Muscle of arm (tissue), 12 donors: ENCODE measurements around the gene ITGA5. TPM values are rescaled to one million over a fixed set of nuclear protein-coding genes. Genes with fewer than 3 reads are reported as not detected.

Source experiments
- DNase-seq: peaks from one replicate; pipeline ENCODE4 v3.0.0-alpha.2; 2013
- polyA plus RNA-seq, 12 donors: library from polyadenylated mRNA; unstranded; fragments of 120-200 nt; gene quantifications; one replicate each; pipeline ENCODE4 v1.2.1, GENCODE V29; 2013; ENCODE audit not compliant: insufficient read length in 12 of 12

The ITGA5 gene
- polyA plus RNA-seq, 12 donors, result 94.6 to 117 (median 107) TPM; not detected in 1

- no peak for DNase-seq
These were observed 46.8 kb downstream of the ITGA5 start for GRCh38 chr12:54372113-54372806.

DNA sequence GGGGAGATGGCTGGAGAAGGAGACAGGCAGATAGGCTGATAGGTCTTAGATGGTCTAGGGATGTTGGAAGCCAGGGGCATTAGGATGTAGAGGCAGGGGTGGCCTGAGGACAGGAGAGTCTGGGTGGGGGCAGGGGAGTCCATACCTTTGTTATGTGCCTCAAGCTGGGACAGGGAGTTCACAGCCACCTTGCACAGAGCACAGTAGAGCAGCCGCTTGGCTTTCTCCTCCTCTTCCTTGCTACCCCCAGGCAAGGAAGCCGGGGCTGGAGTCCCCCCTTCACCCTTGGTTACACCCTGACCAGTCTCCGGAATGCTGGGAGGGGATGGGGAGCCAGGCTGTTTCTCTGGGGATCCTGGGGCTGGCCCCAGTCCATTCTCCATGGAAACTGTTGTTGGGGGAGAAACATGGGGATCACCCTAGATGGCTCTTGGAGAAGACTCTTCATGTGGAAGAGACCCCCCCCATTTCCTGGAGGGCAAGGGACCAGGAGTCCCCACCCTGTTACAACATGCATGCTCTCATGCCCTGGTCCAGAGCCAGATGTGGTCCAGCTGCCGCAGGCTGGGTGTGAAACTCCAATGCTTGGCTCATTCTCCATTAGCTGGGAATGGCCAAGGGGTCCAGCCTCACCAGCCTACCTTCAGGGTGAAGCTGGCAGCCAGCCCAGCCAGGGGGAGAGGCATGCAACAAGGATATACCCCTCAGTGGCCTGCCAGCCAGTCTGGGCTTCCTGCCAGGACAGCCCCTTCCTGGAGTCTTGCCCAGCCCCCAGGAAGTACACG lies 47.5 kb downstream of the ITGA5 start:
- no peak for DNase-seq

DNA sequence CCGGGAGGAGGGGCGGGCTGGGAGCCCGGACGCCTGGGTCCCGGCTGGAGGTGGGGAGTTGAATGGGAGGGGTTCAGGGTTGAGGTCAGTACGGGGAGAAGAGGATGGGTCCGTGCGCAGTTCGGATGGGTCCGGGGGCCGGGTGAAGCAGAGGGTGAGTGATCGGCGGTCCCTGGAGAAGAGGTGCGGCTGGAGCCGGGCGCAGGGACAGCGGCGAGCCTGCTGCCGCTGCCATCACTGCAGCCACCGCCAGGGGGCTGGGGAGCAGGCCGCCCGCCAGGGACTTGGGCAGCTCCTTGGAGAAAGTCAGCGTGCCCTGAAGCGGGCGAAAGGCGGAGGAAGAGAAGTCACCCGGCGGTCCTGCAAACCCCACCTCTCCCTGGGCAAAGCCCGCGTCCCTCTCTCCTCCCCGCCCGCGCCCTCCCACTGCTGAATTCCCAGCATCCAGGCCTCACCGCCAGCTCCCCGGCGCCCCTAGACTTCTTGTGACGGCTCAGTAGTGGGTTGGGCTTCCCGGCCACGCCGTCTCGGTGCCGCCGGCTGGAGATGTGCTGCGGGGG lies 48.8 kb downstream of the ITGA5 start:
- peak; percentile 80 for DNase-seq

- no peak for DNase-seq
These were observed 49.4 kb downstream of the ITGA5 start for GRCh38 chr12:54369597-54370131.

DNA sequence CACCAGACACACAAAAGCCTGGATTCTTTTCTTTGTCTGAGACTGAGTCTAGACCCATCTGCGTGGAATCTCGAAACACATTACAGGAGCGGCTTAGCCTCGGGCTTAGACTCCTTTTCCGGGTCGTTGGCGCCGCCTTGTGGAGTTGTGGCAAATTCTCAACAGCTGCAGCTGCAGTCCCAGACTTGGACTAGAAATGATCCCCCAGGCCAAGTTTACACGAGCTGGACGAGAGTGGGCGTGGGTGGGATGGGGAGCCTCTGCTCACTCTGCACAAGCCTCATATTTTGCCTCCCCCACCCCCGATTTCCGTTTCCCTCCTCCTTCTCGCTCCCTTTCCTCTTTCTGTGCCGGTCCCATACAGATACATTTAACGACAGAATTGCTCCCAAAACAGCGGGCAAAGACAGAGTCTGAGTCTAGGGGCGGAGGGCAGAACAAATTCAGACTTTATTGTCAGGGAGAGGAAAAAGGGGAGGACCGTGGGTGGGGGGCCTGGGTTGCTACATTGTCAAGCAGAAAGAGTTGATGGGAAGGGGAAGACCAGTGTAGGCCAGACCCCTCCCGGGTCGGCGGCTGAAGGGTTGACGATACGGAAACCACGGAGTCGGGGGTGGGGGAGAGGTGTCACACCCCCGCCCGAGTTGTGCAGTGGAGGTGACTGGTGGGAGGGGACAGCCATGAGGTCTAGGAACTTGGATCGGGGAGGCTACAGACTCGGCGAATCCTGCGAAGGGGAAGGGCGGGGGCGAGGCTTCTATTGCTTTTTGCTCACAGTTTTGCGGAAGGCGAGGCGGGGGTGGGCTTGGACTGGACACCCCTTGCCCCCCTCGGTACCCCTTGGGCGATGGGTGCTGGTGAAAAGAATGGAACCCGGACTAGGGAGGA lies 50.1 kb downstream of the ITGA5 start:
- DNase-seq, result peak; percentile 97

DNA sequence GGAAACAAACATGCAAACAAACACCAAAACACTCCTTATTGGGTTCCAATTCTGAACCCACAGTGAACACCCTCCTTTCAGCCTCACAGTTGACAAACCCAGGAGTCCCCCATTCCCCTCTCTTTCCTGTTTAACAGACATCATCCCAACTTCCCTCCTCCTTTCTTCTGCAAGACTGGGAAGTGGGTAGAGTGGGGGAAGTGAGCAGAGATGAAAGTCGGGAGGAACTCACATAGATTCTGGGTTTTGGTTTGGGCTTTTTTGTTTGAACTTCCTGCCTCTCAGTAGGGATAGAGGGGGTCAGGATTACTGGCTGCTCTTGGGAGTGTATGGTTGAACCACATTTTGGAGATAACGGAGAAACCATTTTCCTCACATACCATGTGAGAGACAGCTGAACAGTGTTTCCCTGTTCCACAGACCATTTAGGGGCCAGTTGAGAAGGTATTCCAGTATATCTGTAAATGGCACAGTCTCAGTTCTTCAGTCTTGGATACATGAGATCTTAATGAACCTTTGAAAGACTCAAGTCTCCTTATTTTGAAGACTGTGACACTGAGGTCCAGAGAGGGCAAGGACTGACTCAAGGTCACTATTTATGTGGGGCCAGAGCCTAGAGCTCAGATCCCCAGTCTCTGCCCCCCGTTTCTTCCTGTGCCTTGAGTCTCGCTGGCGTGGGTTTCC lies 50.9 kb downstream of the ITGA5 start:
- DNase-seq, result no peak

DNA sequence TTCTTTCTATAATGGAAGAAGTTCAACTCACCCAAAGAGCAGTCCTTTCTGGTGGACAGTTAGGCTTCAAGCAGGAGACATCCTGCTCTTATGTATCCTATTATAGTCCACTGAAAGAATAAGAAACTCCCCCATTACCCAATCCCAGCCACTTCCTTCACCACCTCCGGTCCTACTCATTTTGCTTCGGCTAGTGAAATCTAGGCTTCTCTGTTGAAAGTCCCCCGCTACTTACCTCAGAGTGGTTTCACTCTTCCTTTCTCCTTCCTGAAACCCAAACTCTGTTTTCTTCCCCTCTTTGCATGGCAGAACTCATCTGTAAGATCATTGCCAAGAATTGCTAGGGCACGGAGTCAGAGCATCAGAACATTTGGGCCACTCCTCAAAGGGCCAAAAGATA lies 54.7 kb downstream of the ITGA5 start, which contains the start of gene GPR84:
Gene GPR84, minus strand, starts transcription at position 74 of the 400 bp plus-strand sequence. CDS start 635 bp downstream, outside the sequence.
- no peak for DNase-seq

GRCh38 chr12:54363618-54364017 lies 55.4 kb downstream of the ITGA5 start:
- DNase-seq, result no peak

DNA sequence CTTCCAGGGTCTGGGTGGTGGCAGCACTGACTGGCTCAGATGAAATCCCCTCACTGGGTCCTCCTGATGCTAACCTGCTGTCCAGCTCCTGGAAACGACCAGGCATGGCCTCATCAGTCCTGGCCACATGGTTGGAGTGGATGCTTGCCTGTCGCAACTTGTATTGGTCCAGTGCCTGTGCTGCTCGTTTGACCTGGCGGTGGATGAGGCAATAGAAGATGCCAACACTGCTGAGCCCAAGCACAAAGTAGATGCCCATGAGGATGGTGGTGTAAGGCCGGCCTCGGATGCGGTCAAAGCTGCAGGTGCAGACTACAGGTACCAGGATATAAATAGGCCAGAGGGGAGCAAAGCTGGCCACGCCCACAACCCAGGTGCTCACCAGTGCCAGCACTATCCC lies 56.0 kb downstream of the ITGA5 start:
- DNase-seq, result no peak

- peak; percentile 83 for DNase-seq
These were observed 58.2 kb downstream of the ITGA5 start for GRCh38 chr12:54360717-54361456.

DNA sequence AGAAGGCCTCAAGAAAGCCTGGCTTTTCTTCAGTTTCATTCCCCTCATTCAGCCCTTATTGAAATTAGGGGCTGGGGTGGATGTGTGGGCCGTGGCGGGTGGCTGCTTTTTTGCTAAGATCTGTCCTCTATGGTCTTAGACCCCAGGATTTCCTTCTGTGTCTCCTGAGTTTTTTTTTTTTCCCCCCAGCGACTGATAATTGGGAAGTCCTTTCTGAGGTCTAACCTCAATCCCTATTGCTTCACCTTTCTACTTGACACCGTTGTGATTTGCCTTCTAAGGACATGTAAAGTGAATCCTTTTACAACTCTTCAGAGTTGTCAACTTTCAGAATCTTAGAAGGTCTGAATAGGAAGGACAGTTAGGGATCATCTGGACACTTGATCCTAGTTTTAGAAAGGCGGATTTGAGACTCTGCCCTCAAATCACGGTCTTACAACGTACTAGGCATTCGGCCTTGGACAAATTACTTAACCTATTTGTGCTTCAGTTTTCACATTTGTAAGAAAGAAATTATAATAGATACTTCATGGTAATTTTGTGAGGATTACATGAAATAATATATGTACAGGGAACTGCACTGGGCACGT lies 59.2 kb downstream of the ITGA5 start:
- no peak for DNase-seq

DNA sequence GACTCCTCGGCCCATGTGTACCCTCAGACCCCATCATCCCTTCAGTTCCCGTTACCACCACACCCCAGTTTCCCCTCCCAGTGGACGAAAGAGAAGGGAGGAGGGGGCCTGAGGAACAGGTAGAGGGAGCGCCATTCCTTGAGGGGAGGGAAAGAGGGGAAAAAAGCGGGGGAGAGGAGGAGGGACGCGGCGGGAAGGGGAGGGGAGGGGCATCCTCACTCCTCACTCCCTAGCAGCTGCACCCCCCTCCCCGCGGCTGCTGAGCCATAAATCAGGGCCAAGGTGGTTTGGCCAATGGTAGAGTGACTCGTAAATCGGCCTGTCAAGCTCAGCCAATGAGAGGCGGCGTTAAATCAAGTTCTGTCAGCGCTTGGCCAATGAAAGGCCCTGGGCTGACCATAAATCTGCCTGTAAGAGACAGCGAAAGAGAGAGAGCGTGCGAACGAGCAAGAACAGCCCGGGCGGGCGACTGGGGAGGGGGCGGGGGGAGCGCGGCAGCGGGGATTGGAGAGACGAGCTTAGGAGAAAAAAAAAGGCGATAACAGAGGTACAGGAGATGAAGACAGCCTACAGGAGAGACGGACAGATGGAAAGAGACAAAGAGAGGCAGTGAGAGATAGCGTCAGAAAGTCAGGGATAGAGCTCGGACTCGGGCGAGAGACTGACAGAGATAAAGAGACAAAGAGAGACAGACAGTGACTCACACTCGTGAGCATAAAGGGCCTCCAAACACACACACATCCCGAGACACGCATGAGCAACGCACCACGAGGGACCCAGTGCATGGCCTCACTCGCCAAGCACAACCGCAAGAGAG lies 59.9 kb downstream of the ITGA5 start:
- DNase-seq, result peak; percentile 99

- DNase-seq, result no peak
These were observed 60.7 kb downstream of the ITGA5 start for GRCh38 chr12:54358191-54358944.

GRCh38 chr12:54357506-54358190 lies 61.4 kb downstream of the ITGA5 start:
- no peak for DNase-seq

GRCh38 chr12:54356951-54357356 lies 62.1 kb downstream of the ITGA5 start:
- DNase-seq, result no peak

GRCh38 chr12:54356228-54356627 lies 62.8 kb downstream of the ITGA5 start:
- no peak for DNase-seq

- no peak for DNase-seq
These were observed 63.8 kb downstream of the ITGA5 start for GRCh38 chr12:54355104-54355815.
